ENCODE results near the gene IZUMO1. TPM values are rescaled to one million over a fixed set of nuclear protein-coding genes. Genes with fewer than 3 reads are reported as not detected.

Gene IZUMO1
- total and polyA plus RNA-seq, 2 experiments from 2014 or later, result not detected

DNA sequence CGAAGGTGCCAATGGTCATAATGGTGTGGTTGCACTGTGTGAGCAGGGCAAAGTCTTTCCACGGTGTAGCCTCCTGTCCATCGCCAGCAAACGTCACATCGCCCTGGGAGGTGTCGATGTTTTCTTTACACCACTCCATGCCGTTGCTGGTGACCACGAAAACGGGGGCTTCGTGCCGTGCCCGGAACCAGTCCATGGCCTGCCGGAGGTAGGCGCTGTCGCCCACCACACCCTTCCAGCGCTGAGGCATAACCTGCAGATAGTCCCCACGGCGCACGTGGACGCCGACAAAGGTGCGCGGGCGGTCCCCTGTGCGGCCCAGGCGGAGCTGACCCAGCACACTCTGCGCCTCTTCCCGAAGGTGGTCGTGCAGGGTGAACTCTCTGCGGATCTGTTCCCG, 3.6 kb upstream of the IZUMO1 start:
- no peak for DNase-seq (ENCODE audit: low read depth in 1 of 2, low spot score in 1 of 2)
- H3K27me3 ChIP-seq, result peaks cover 25% of the 10 kb centered on the region
- no peak overlapping the region for H3K27ac ChIP-seq

DNA sequence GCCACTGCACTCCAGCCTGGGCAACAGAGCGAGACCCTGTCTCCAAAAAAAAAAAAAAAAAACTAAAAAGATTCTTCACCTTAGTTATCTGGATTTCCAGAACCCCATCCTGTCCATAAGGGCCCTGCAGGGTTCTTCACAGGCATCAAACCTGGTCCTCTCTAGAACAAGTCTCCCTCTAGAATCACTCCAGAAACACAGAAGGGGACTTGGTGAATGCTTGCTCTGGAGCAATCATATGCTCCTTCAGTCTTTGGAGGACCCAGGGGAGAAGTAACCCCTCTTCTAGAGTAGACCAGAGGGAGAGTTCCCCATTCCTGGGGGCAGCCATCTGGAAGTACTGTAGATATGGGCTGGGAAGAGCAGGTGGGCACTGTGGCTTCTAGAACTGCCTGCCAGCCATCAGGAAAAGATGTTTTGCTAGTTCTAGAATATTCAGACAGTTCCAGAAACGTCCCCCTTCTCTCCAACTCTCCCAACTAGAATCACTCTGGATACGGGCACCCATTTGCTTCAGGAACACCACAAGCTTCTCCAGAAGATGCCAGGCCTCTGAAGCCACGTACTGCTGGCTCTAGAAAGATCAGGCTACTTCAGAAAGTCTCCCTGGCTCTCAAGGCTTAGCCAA, 3.0 kb upstream of the IZUMO1 start:
- Histone ChIP-seq H3K4me3 (no peak overlapping the region), H3K4me1 (ENCODE audit: low read depth) (no peaks in the 10 kb centered on the region), H3K9me3 (ENCODE audit: low read depth) (no peaks in the 10 kb centered on the region), H3K27me3 (peaks cover 25% of the 10 kb centered on the region), H3K27ac (no peak overlapping the region), H3K36me3 (no peaks in the 10 kb centered on the region)
- TF ChIP-seq, protein P1, sequence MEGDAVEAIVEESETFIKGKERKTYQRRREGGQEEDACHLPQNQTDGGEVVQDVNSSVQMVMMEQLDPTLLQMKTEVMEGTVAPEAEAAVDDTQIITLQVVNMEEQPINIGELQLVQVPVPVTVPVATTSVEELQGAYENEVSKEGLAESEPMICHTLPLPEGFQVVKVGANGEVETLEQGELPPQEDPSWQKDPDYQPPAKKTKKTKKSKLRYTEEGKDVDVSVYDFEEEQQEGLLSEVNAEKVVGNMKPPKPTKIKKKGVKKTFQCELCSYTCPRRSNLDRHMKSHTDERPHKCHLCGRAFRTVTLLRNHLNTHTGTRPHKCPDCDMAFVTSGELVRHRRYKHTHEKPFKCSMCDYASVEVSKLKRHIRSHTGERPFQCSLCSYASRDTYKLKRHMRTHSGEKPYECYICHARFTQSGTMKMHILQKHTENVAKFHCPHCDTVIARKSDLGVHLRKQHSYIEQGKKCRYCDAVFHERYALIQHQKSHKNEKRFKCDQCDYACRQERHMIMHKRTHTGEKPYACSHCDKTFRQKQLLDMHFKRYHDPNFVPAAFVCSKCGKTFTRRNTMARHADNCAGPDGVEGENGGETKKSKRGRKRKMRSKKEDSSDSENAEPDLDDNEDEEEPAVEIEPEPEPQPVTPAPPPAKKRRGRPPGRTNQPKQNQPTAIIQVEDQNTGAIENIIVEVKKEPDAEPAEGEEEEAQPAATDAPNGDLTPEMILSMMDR (IDR thresholded peaks at IDR 0.05; ENCODE audit: low read depth, low read length), result no peak
- no peak for DNase-seq (ENCODE audit: low read depth in 1 of 2, low spot score in 1 of 2)

More for the DNA sequence above, 3.6 kb upstream of the IZUMO1 start:
- TF ChIP-seq, protein P1 (IDR thresholded peaks at IDR 0.05; ENCODE audit: low read depth, low read length), result no peak
- Histone ChIP-seq H3K36me3 (no peaks in the 10 kb centered on the region), H3K9me3 (ENCODE audit: low read depth) (no peaks in the 10 kb centered on the region), H3K4me1 (ENCODE audit: low read depth) (no peaks in the 10 kb centered on the region), H3K4me3 (no peak overlapping the region)

DNA sequence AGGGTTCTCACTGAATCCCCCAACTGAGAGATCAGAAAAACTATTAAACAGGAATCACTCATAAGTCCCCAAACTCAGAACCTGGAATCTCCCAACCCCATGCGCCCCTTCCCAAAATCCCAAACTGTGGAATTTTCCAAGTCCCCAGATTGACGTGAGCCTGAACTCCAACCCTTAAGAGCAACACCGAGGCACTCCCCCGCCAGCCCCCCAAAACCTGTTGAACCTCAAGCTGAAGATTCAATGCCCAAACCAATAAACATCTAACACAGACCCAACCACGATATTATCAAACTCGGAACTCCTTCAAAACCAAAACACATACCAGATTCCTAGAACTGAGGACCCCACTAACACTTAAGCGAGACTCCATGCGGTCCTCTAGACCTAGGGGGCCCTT, 599 bp downstream of the IZUMO1 start:
- no peak for DNase-seq (ENCODE audit: low read depth in 1 of 2, low spot score in 1 of 2)
- TF ChIP-seq, protein P1 (IDR thresholded peaks at IDR 0.05; ENCODE audit: low read depth, low read length), result no peak
- no peak overlapping the region for H3K4me3 ChIP-seq
- H3K27me3 ChIP-seq, result peaks cover 3% of the 10 kb centered on the region
- H3K27ac ChIP-seq, result no peak overlapping the region
- no peaks in the 10 kb centered on the region for H3K4me1 ChIP-seq (ENCODE audit: low read depth)
- no peaks in the 10 kb centered on the region for H3K36me3 ChIP-seq
- no peaks in the 10 kb centered on the region for H3K9me3 ChIP-seq (ENCODE audit: low read depth)

DNA sequence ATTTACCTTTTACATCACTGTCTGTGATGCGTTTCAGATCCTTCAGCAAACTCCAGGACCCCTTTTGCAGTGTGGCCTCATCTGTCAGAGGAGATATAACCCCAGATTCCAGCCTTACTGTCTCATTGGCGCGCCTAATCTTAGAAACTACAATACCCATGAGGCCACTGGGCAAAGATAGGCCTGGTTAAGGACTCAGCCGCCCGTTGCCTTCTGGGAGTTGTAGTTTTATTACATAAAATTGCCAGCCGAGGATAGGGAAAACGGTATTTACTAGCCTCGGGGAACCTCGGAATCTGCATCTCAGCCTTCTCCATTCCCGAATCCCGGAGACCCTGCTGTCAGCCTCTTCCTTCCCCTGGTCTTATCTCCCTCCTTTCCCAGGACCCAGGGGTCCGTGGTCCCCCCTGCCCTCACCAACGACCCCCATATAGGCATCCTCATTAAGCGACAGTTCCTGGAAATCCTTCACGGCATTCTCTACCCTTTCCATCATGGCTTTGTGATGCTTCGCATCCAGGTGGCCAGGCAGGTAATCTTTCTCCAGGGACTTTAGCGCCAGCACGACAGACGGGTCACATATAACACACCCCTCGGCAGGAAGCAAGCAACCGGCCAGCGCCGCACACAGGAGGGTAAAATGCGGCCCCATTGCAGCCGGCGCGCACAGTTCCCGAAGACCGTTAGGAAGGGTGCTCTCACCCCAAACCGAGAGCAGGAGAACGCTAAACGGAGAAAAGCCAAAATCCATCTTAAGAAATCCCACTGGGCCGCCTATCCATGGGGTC, 1.3 kb downstream of the IZUMO1 start:
- TF ChIP-seq, protein P1 (IDR thresholded peaks at IDR 0.05; ENCODE audit: low read depth, low read length), result no peak
- H3K27ac ChIP-seq, result no peak overlapping the region
- DNase-seq (ENCODE audit: low read depth in 1 of 2, low spot score in 1 of 2), result peak; percentile 68 to 76
- no peaks in the 10 kb centered on the region for H3K4me1 ChIP-seq (ENCODE audit: low read depth)
- H3K36me3 ChIP-seq, result no peaks in the 10 kb centered on the region
- H3K27me3 ChIP-seq, result peaks cover 10% of the 10 kb centered on the region
- H3K4me3 ChIP-seq, result no peak overlapping the region
- no peaks in the 10 kb centered on the region for H3K9me3 ChIP-seq (ENCODE audit: low read depth)

DNA sequence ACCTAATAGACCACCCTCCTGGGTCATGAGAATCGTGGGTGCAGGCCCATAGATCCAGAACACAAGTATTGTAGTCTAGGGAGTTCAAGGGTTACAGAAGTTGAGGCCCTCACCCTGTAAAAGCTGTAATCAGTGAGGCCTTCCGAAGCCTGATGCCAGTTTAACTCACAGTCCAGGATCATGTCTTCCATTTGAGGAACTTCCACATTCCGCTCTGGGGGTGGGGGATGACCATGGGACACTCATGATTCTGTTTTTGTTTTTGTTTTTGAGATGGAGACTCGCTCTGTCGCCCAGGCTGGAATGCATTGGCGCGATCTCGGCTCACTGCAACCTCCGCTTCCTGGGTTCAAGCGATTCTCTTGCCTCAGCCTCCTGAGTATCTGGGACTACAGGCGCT, 4.6 kb downstream of the IZUMO1 start:
- Histone ChIP-seq H3K27ac (no peak overlapping the region), H3K4me3 (no peak overlapping the region), H3K9me3 (ENCODE audit: low read depth) (no peaks in the 10 kb centered on the region), H3K4me1 (ENCODE audit: low read depth) (no peaks in the 10 kb centered on the region), H3K27me3 (peaks cover 24% of the 10 kb centered on the region), H3K36me3 (no peaks in the 10 kb centered on the region)
- TF ChIP-seq, protein P1 (IDR thresholded peaks at IDR 0.05; ENCODE audit: low read depth, low read length), result no peak
- DNase-seq (ENCODE audit: low read depth in 1 of 2, low spot score in 1 of 2), result no peak
